ENCODE results near the gene CHKA. TPM values are rescaled to one million over a fixed set of nuclear protein-coding genes. Genes with fewer than 3 reads are reported as not detected.

CHKA gene
- polyA plus RNA-seq, 4 donors, result 31.5 to 180 (median 139) TPM

GRCh38 chr11:68081691-68082090 is 39.5 kb downstream of the CHKA start:
- H3K4me1 ChIP-seq (ENCODE audit: control insufficient read depth in 3 of 3, insufficient read depth in 2 of 3, low read depth in 1 of 3, low read length in 2 of 3), result no peaks in the 10 kb centered on the region
- no peak for DNase-seq
- H3K36me3 ChIP-seq (ENCODE audit: control insufficient read depth in 3 of 3, insufficient read depth in 2 of 3, low read depth in 1 of 3, low read length in 3 of 3), result peaks cover 2 to 57% (median 9%) of the 10 kb centered on the region in 3 donors
- H3K4me3 ChIP-seq (ENCODE audit: low read depth in 1 of 3, low read length in 3 of 3), result no peak overlapping the region
- FAIRE-seq, result no peak
- no peaks in the 10 kb centered on the region for H3K9me3 ChIP-seq (ENCODE audit: control insufficient read depth in 2 of 2, insufficient read depth in 1 of 2, low read depth in 1 of 2, low read length in 1 of 2)
- 91 to 94% (median 92%) methylated on average over 9 of the region's 9 CpGs for WGBS, 3 donors
- H3K27me3 ChIP-seq (ENCODE audit: control insufficient read depth in 3 of 3, insufficient read depth in 3 of 3, low read length in 3 of 3), result no peaks in the 10 kb centered on the region
- no peak overlapping the region for H3K27ac ChIP-seq (ENCODE audit: low read depth in 1 of 3, low read length in 2 of 3)

DNA sequence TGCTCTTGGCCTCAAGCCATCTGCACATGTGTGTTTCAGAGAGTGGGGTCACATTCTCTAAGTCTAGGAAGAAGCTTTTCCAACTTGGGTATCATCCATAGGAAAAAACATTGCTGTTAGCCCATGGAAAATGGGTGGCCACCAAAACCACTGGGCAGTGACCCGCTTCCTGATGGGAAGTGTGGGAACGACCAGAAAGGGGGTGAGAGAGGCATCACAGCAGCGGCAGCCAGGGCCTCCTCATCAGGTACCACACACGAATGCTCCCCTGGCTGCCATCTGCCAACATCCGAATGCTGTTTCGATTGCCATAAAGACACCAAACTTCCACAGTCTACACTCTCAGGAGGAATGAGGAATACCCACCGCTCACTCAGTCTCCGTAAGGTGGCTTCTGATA is 40.3 kb downstream of the CHKA start:
- H3K4me1 ChIP-seq (ENCODE audit: control insufficient read depth in 3 of 3, insufficient read depth in 2 of 3, low read depth in 1 of 3, low read length in 2 of 3), result no peaks in the 10 kb centered on the region
- 92 to 96% (median 95%) methylated on average over 8 of the region's 8 CpGs for WGBS, 3 donors
- FAIRE-seq (no peak), DNase-seq (no peak)
- no peaks in the 10 kb centered on the region for H3K27me3 ChIP-seq (ENCODE audit: control insufficient read depth in 3 of 3, insufficient read depth in 3 of 3, low read length in 3 of 3)
- no peak overlapping the region for H3K4me3 ChIP-seq (ENCODE audit: low read depth in 1 of 3, low read length in 3 of 3)
- H3K9me3 ChIP-seq (ENCODE audit: control insufficient read depth in 2 of 2, insufficient read depth in 1 of 2, low read depth in 1 of 2, low read length in 1 of 2), result no peaks in the 10 kb centered on the region
- peaks cover 2 to 57% (median 9%) of the 10 kb centered on the region in 3 donors for H3K36me3 ChIP-seq (ENCODE audit: control insufficient read depth in 3 of 3, insufficient read depth in 2 of 3, low read depth in 1 of 3, low read length in 3 of 3)
- no peak overlapping the region for H3K27ac ChIP-seq (ENCODE audit: low read depth in 1 of 3, low read length in 2 of 3)

DNA sequence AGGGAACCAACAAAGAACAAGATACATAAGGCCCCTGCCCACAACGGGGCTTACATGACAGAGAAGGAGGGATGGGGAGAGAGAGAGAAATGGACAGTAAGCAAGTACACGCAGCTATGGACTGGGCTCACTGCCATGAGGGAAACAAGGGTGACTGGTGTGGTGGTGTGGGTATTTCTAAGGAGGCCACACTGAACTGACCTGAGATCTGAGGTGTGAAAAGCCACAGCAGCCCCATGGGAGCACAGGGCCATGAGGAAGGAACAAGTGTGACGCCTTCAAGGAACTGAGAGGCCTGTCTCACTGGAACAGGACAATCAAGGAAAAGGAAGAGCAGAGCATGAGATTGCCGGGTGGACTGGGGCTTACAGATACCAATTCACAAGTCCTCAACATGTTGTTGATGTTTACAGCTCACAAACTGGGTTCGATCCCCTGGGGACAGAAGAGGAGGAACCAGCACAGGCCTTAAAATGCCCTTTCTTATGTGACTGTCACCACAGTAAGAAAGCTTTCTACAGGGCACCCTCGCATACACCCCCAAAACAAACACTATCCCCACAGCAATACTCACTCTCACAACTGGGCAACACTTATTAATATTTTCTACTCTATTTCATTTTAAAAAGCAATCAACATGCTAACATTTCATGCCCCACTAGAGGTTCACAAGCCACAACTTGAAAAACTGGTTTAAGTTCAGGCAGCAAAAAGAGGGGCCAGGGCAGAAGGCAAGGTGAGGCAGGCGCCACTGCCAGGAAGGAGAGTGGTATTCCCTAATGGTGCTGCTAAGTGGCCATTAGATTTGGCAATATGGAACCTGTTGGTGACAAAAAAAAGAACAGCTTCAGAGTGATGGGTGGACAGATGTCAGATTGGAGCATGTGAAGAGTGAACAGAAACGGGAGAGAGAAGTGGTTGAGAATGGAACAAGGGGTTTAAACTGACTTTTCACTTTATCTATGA is 43.3 kb downstream of the CHKA start:
- peaks cover 2 to 63% (median 17%) of the 10 kb centered on the region in 3 donors for H3K36me3 ChIP-seq (ENCODE audit: control insufficient read depth in 3 of 3, insufficient read depth in 2 of 3, low read depth in 1 of 3, low read length in 3 of 3)
- no peak for DNase-seq
- FAIRE-seq, result no peak
- H3K4me1 ChIP-seq (ENCODE audit: control insufficient read depth in 3 of 3, insufficient read depth in 2 of 3, low read depth in 1 of 3, low read length in 2 of 3), result no peaks in the 10 kb centered on the region
- no peaks in the 10 kb centered on the region for H3K9me3 ChIP-seq (ENCODE audit: control insufficient read depth in 2 of 2, insufficient read depth in 1 of 2, low read depth in 1 of 2, low read length in 1 of 2)
- no peak overlapping the region for H3K4me3 ChIP-seq (ENCODE audit: low read depth in 1 of 3, low read length in 3 of 3)
- no peaks in the 10 kb centered on the region for H3K27me3 ChIP-seq (ENCODE audit: control insufficient read depth in 3 of 3, insufficient read depth in 3 of 3, low read length in 3 of 3)
- H3K27ac ChIP-seq (ENCODE audit: low read depth in 1 of 3, low read length in 2 of 3), result no peak overlapping the region
- 81 to 83% (median 83%) methylated on average over 8 of the region's 8 CpGs for WGBS, 3 donors

DNA sequence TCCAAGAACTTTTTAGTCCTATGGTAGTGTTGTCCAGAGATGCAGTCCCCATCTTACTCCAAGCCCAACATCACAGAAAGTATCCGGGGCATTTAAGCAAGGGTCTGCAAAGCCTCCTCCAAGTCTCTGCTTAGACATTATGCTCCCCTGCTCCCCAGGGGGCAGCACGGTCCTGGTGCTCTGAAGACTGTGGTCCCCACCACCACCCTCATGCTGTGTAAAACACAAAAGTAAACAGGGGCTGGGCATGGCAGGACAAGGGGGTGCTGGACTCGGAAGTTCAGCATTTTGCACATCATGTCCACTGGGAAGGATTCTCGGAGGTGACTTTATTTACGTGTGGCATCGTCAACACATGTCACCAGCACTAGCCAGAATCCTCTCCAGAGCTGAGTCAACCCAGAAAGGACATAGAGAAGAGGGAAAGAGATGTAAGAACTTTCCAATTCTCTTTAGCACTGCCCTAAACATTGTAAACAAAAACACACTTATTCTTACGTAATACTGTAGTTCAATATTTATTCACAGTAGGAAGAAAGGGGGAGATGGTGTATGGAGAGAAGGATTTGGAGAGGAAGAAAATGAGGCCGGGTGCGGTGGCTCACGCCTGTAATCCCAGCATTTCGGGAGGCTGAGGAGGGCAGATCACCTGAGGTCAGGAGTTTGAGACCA is 44.7 kb downstream of the CHKA start:
- 71 to 75% (median 74%) methylated on average over 11 of the region's 11 CpGs for WGBS, 3 donors
- H3K4me3 ChIP-seq (ENCODE audit: low read depth in 1 of 3, low read length in 3 of 3), result no peak overlapping the region
- no peak for DNase-seq
- FAIRE-seq, result no peak
- peaks cover 2 to 70% (median 15%) of the 10 kb centered on the region in 3 donors for H3K36me3 ChIP-seq (ENCODE audit: control insufficient read depth in 3 of 3, insufficient read depth in 2 of 3, low read depth in 1 of 3, low read length in 3 of 3)
- no peaks in the 10 kb centered on the region for H3K9me3 ChIP-seq (ENCODE audit: control insufficient read depth in 2 of 2, insufficient read depth in 1 of 2, low read depth in 1 of 2, low read length in 1 of 2)
- no peaks in the 10 kb centered on the region for H3K27me3 ChIP-seq (ENCODE audit: control insufficient read depth in 3 of 3, insufficient read depth in 3 of 3, low read length in 3 of 3)
- no peaks in the 10 kb centered on the region for H3K4me1 ChIP-seq (ENCODE audit: control insufficient read depth in 3 of 3, insufficient read depth in 2 of 3, low read depth in 1 of 3, low read length in 2 of 3)
- H3K27ac ChIP-seq (ENCODE audit: low read depth in 1 of 3, low read length in 2 of 3), result no peak overlapping the region

- no peaks in the 10 kb centered on the region for H3K9me3 ChIP-seq (ENCODE audit: control insufficient read depth in 2 of 2, insufficient read depth in 1 of 2, low read depth in 1 of 2, low read length in 1 of 2)
- no peak overlapping the region for H3K4me3 ChIP-seq (ENCODE audit: low read depth in 1 of 3, low read length in 3 of 3)
- DNase-seq, result no peak
- H3K27me3 ChIP-seq (ENCODE audit: control insufficient read depth in 3 of 3, insufficient read depth in 3 of 3, low read length in 3 of 3), result no peaks in the 10 kb centered on the region
- WGBS, 3 donors, result 80 to 85% (median 81%) methylated on average over 10 of the region's 10 CpGs
- FAIRE-seq, result no peak
- H3K36me3 ChIP-seq (ENCODE audit: control insufficient read depth in 3 of 3, insufficient read depth in 2 of 3, low read depth in 1 of 3, low read length in 3 of 3), result peaks cover 1 to 62% (median 15%) of the 10 kb centered on the region in 3 donors
- H3K4me1 ChIP-seq (ENCODE audit: control insufficient read depth in 3 of 3, insufficient read depth in 2 of 3, low read depth in 1 of 3, low read length in 2 of 3), result no peaks in the 10 kb centered on the region
- H3K27ac ChIP-seq (ENCODE audit: low read depth in 1 of 3, low read length in 2 of 3), result no peak overlapping the region
These were observed 46.4 kb downstream of the CHKA start for GRCh38 chr11:68074584-68075352.

DNA sequence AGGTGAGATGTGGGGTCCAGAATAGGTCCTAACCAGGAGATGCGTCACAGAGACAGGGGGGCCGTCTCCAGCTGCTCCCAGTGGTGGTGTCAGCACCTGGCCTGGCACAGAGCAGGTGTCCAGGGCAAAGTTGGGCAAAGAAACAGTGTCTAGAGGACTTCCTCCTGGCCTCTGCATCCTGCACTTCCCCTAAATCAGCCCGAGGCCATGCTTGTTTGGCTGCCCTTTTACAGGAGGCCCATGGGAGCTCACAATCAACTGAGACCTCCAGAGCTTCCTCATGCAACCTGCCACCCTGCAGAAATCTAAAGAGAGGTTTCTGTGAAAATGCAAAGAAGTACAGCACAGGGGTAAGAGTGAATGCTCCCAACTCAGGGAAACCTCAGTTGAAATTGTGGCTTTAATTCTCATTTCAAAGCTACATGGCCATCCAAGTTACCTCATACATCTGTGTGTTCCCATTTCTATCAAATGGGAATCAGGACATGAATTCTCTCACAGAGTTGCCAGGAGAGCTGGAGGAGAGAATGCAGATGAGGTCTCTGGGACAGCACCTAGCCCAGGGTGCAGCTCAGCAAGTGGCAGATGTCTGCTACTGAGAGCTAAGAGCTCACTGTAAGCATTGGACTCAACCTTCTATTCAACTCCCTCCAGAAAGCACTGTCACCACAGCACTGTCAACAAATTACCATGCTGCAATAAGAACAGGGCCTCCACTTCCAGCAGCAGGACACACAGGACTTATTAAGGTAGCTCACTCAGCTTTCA is 49.7 kb downstream of the CHKA start:
- Histone ChIP-seq H3K27ac (ENCODE audit: low read depth in 1 of 3, low read length in 2 of 3) (no peak overlapping the region), H3K4me1 (ENCODE audit: control insufficient read depth in 3 of 3, insufficient read depth in 2 of 3, low read depth in 1 of 3, low read length in 2 of 3) (no peaks in the 10 kb centered on the region), H3K4me3 (ENCODE audit: low read depth in 1 of 3, low read length in 3 of 3) (no peak overlapping the region), H3K9me3 (ENCODE audit: control insufficient read depth in 2 of 2, insufficient read depth in 1 of 2, low read depth in 1 of 2, low read length in 1 of 2) (no peaks in the 10 kb centered on the region), H3K27me3 (ENCODE audit: control insufficient read depth in 3 of 3, insufficient read depth in 3 of 3, low read length in 3 of 3) (no peaks in the 10 kb centered on the region), H3K36me3 (ENCODE audit: control insufficient read depth in 3 of 3, insufficient read depth in 2 of 3, low read depth in 1 of 3, low read length in 3 of 3) (peaks cover 9 to 71% (median 21%) of the 10 kb centered on the region in 3 donors)
- FAIRE-seq (no peak), DNase-seq (no peak)
- 76 to 83% (median 82%) methylated on average over 3 of the region's 3 CpGs for WGBS, 3 donors

DNA sequence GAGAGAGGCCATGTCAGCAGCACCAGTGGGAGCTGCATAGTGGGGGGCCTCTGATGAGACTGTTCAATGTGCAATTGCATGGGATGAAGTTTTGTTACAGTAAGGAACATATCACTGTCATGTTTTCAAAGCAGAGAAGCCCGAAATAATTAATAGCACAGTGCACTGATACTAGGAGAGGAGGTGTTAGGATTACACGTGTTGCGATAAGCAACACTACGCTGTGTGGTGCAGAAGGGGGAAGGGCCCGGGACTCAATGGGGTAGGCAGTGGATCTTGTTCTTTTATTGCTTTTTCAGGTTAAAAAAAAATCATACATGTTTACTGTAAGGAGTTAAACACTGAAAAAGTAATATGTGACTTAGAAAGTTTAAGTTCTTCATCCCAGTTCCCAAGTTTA is 53.2 kb downstream of the CHKA start:
- WGBS, 3 donors, result 91 to 97% (median 94%) methylated on average over 5 of the region's 5 CpGs
- DNase-seq (no peak), FAIRE-seq (no peak)
- H3K4me1 ChIP-seq (ENCODE audit: control insufficient read depth in 3 of 3, insufficient read depth in 2 of 3, low read depth in 1 of 3, low read length in 2 of 3), result no peaks in the 10 kb centered on the region
- H3K4me3 ChIP-seq (ENCODE audit: low read depth in 1 of 3, low read length in 3 of 3), result no peak overlapping the region
- H3K9me3 ChIP-seq (ENCODE audit: control insufficient read depth in 2 of 2, insufficient read depth in 1 of 2, low read depth in 1 of 2, low read length in 1 of 2), result no peaks in the 10 kb centered on the region
- H3K27me3 ChIP-seq (ENCODE audit: control insufficient read depth in 3 of 3, insufficient read depth in 3 of 3, low read length in 3 of 3), result no peaks in the 10 kb centered on the region
- H3K27ac ChIP-seq (ENCODE audit: low read depth in 1 of 3, low read length in 2 of 3), result no peak overlapping the region
- H3K36me3 ChIP-seq (ENCODE audit: control insufficient read depth in 3 of 3, insufficient read depth in 2 of 3, low read depth in 1 of 3, low read length in 3 of 3), result peaks cover 13 to 84% (median 25%) of the 10 kb centered on the region in 3 donors

Measured in small intestine (tissue), 7 donors.